ENCODE measurements around the gene MRO.

DNA sequence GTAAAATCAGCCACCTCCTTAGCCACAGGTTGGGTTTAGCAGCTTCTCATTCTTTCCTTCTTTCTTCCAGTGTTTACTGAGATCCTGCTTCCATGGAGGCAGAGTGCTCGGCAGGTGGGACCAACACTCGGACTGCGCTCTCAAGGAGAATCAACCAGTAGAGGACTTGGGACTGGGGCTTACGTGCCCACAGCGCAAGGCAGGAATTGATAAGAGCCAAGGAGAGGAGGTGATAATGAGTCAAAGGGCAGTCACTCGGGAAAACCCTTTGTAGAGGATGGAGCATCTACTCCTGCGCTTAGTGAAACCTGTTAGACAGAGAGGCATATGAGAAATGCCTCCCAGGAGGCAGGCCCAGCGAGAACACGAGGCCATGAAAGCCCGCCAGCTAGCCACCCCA is 2.9 kb upstream of the MRO start:
- TF ChIP-seq POLR2A (IDR thresholded peaks at IDR 0.05; ENCODE audit: low read length) (no peak), GATA1 (IDR thresholded peaks at IDR 0.05; ENCODE audit: low read depth, low read length) (no peak)
